NB4 (cell line): ENCODE data around the gene LY6G5B.

Experiments used
- DNase-seq: peaks from one replicate; pipeline ENCODE4 v3.0.0; 2010; ENCODE audit warnings: low read depth
- H3K4me3 ChIP-seq: one replicate; pipeline ENCODE4 v1.5.1; 2011; ENCODE audit warnings: mild to moderate bottlenecking, low read depth, low read length, moderate library complexity
- CTCF ChIP-seq: IDR thresholded peaks from one replicate; pipeline ENCODE4 v1.5.1; 2012; ENCODE audit warnings: low read depth, low read length
- MAX ChIP-seq: IDR thresholded peaks from 2 replicates; pipeline ENCODE4 v1.6.1; 2011; ENCODE audit warnings: low read depth, low read length
- MYC ChIP-seq: IDR thresholded peaks from 2 replicates; pipeline ENCODE4 v1.6.1; 2011; ENCODE audit warnings: low read depth, low read length
- POLR2A ChIP-seq: IDR thresholded peaks from 2 replicates; pipeline ENCODE4 v1.6.1; 2011; ENCODE audit warnings: mild to moderate bottlenecking; ENCODE audit not compliant: insufficient read length; ENCODE audit errors: extremely low read depth

LY6G5B gene

DNA sequence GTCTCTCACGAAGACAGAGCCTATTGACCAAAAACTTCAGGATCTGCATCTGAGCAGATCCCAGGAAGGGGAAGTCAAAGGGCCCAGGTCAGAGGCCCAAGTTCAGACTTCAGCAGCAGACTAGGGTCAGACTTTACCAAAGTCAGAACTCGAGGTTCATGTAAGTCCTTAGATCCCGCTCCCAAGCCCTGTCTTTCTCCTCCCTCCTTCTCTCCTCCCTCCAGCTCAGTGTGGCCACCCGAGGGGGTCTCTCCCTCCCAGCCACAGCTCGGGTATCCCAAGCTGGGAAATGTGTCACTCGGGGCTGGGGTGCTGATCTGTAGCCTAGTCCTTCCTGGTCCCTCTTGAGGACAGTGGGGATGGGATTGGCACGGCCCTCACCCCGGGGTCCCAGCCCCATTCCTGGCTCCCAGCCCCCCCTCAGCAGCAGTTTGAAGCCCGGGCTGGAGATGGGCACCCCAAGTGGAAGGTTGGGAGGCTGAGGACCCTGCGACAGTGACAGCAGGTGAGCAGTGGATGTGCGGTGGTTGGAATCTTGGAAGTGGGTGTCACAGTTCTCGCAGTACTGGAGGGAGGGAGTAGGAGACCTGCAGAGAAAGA lies 7.6 kb upstream of the LY6G5B start:
- DNase-seq, result no peak
- TF ChIP-seq POLR2A (no peak), MAX (no peak), CTCF (no peak), MYC (no peak)
- no peak overlapping the region for H3K4me3 ChIP-seq

- TF ChIP-seq POLR2A (no peak), MAX (no peak), MYC (no peak), CTCF (no peak)
- peak overlapping the region; percentile 87 for H3K4me3 ChIP-seq
Measured at GRCh38 chr6:31663126-31663960, 6.4 kb upstream of the LY6G5B start.

GRCh38 chr6:31663961-31664789 lies 5.6 kb upstream of the LY6G5B start:
- TF ChIP-seq MAX (no peak), MYC (no peak), POLR2A (no peak), CTCF (no peak)
- peak; percentile 69 for DNase-seq
- peak overlapping the region; percentile 87 for H3K4me3 ChIP-seq

More at GRCh38 chr6:31663126-31663960, 6.4 kb upstream of the LY6G5B start:
- no peak for DNase-seq

DNA sequence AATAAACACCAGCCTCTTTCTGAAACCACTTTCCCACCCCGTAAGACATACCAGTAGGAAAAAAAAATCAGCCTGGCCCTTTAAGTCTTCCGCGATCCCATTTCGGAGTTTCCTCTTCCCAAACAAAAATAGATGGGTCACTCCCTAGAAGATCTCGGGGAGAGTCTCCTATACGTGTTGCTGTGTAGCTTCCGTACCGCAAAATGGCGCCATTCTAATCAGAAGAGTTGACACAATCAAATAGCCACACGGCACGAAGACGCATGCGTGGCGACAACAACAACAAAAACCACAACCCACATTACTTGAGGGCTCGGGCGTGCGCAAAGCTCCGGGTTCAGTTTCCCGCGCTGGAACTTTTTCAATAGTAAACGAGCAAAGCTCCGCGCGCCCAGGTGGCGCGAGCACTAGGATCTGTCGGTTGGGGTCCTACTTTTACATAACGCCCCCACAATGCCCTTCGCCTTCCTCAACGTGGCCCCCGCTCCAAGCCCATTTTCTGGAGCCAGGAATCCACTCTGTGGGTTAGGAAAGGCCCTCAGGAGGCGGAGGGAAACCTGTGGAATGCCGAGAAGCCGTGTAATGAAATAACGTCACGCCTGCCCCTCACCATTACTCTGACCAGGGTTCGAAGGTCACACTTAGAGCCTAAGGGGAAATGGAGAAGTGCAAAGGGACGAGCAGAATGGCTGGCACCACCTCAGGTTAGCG lies 4.8 kb upstream of the LY6G5B start, which contains the start of gene GPANK1:
Gene GPANK1, minus strand, starts transcription at position 208 of the 711 bp plus-strand sequence. CDS start 519 bp downstream, outside the sequence.
- H3K4me3 ChIP-seq, result peak within 1 kb of the TSS; percentile 87
- peak; percentile 99 for DNase-seq
- peak; percentile 72 for TF ChIP-seq MYC
- peak; percentile 72 for TF ChIP-seq MAX
- peak; percentile 17 for TF ChIP-seq POLR2A
- no peak for TF ChIP-seq CTCF
